Osteoblast (primary cell): ENCODE results near the gene EEF1A2. TPM values are rescaled to one million over a fixed set of nuclear protein-coding genes. Genes with fewer than 3 reads are reported as not detected.

Experiments used
- DNase-seq: peaks from one replicate; pipeline ENCODE4 v3.0.0; 2011; ENCODE audit warnings: low spot score, mixed read lengths; ENCODE audit not compliant: insufficient read length; ENCODE audit errors: missing footprints
- H2AFZ ChIP-seq: 2 replicates; pipeline ENCODE4 v1.6.0; 2011; ENCODE audit warnings: mild to moderate bottlenecking, low read length
- H3K27ac ChIP-seq: 2 replicates; pipeline ENCODE4 v1.5.1; 2011; ENCODE audit warnings: mild to moderate bottlenecking, low read depth, low read length, moderate library complexity
- H3K27me3 ChIP-seq: 2 replicates; pipeline ENCODE4 v1.6.0; 2012; ENCODE audit warnings: mild to moderate bottlenecking, control low read depth, inconsistent platforms, low read length, moderate library complexity; ENCODE audit not compliant: insufficient read depth
- H3K36me3 ChIP-seq: 2 replicates; pipeline ENCODE4 v1.5.1; 2011; ENCODE audit warnings: mild to moderate bottlenecking, low read length, control low read depth, moderate library complexity; ENCODE audit not compliant: insufficient read depth
- H3K4me1 ChIP-seq: 2 replicates; pipeline ENCODE4 v1.5.1; 2011; ENCODE audit warnings: mild to moderate bottlenecking, low read length, control low read depth, moderate library complexity; ENCODE audit not compliant: insufficient read depth
- H3K4me2 ChIP-seq: 2 replicates; pipeline ENCODE4 v1.6.0; 2011; ENCODE audit warnings: mild to moderate bottlenecking, low read length; ENCODE audit not compliant: insufficient read depth
- H3K4me3 ChIP-seq: fragments of 200-600 bp; sonication (generic); 3 replicates; pipeline ENCODE4 v1.5.1; 2012; ENCODE audit warnings: mild to moderate bottlenecking, low read length, inconsistent platforms; ENCODE audit not compliant: insufficient read depth
- H3K79me2 ChIP-seq: 2 replicates; pipeline ENCODE4 v1.6.0; 2012; ENCODE audit warnings: mild to moderate bottlenecking, low read length, control low read depth, inconsistent platforms; ENCODE audit not compliant: insufficient read depth
- H3K9me3 ChIP-seq: 2 replicates; pipeline ENCODE4 v1.5.1; 2011; ENCODE audit warnings: low read depth, low read length, control low read depth
- H4K20me1 ChIP-seq: 2 replicates; pipeline ENCODE4 v1.6.0; 2012; ENCODE audit warnings: mild to moderate bottlenecking, low read length, control low read depth; ENCODE audit not compliant: insufficient read depth
- CTCF ChIP-seq: IDR thresholded peaks from 2 replicates; pipeline ENCODE4 v1.5.1; 2011; ENCODE audit warnings: mild to moderate bottlenecking, low read depth, low read length, moderate library complexity; ENCODE audit errors: extremely low read depth
- total RNA-seq: library from RNA; depleted of rRNA; stranded (reverse); fragments of >200 nt; gene quantifications from 2 replicates; pipeline ENCODE4 v1.2.3, GENCODE V29; 2012

The EEF1A2 gene
- total RNA-seq, 1 donor, result not detected

GRCh38 chr20:63486300-63486855 is 12.5 kb downstream of the EEF1A2 start:
- Histone ChIP-seq H3K9me3 (no peaks in the 10 kb centered on the region), H3K4me3 (no peak overlapping the region), H3K4me2 (no peak overlapping the region), H3K27ac (no peak overlapping the region), H3K4me1 (no peaks in the 10 kb centered on the region), H3K36me3 (no peaks in the 10 kb centered on the region), H4K20me1 (no peaks in the 10 kb centered on the region), H3K27me3 (peaks cover 20% of the 10 kb centered on the region), H2AFZ (no peak overlapping the region), H3K79me2 (no peaks in the 10 kb centered on the region)
- TF ChIP-seq CTCF, result no peak
- no peak for DNase-seq

- Histone ChIP-seq H2AFZ (no peak overlapping the region), H3K4me1 (no peaks in the 10 kb centered on the region), H3K36me3 (no peaks in the 10 kb centered on the region), H3K4me3 (no peak overlapping the region), H3K9me3 (no peaks in the 10 kb centered on the region), H4K20me1 (no peaks in the 10 kb centered on the region), H3K27ac (no peak overlapping the region), H3K4me2 (no peak overlapping the region), H3K79me2 (no peaks in the 10 kb centered on the region), H3K27me3 (peaks cover 20% of the 10 kb centered on the region)
- TF ChIP-seq CTCF, result no peak
- DNase-seq, result no peak
Measured at GRCh38 chr20:63484651-63485403, 14.1 kb downstream of the EEF1A2 start.

GRCh38 chr20:63484236-63484635 is 14.6 kb downstream of the EEF1A2 start:
- Histone ChIP-seq H2AFZ (no peak overlapping the region), H3K79me2 (no peaks in the 10 kb centered on the region), H3K9me3 (no peaks in the 10 kb centered on the region), H3K4me1 (no peaks in the 10 kb centered on the region), H3K4me3 (no peak overlapping the region), H3K27ac (no peak overlapping the region), H4K20me1 (no peaks in the 10 kb centered on the region), H3K4me2 (no peak overlapping the region), H3K27me3 (peaks cover 19% of the 10 kb centered on the region), H3K36me3 (no peaks in the 10 kb centered on the region)
- TF ChIP-seq CTCF, result no peak
- DNase-seq, result no peak

GRCh38 chr20:63483834-63484233 is 15.0 kb downstream of the EEF1A2 start:
- no peaks in the 10 kb centered on the region for H3K36me3 ChIP-seq
- DNase-seq, result no peak
- no peak overlapping the region for H3K4me2 ChIP-seq
- H3K79me2 ChIP-seq, result no peaks in the 10 kb centered on the region
- no peak overlapping the region for H3K27ac ChIP-seq
- H3K27me3 ChIP-seq, result peaks cover 15% of the 10 kb centered on the region
- no peak overlapping the region for H3K4me3 ChIP-seq
- no peaks in the 10 kb centered on the region for H3K4me1 ChIP-seq
- no peaks in the 10 kb centered on the region for H4K20me1 ChIP-seq
- H3K9me3 ChIP-seq, result no peaks in the 10 kb centered on the region
- no peak for TF ChIP-seq CTCF
- H2AFZ ChIP-seq, result no peak overlapping the region
